ENCODE measurements around the gene ARRB1. TPM values are rescaled to one million over a fixed set of nuclear protein-coding genes. Genes with fewer than 3 reads are reported as not detected.

Gene ARRB1
- total RNA-seq, 1 experiment from 2014 or later: 24.2 TPM

DNA sequence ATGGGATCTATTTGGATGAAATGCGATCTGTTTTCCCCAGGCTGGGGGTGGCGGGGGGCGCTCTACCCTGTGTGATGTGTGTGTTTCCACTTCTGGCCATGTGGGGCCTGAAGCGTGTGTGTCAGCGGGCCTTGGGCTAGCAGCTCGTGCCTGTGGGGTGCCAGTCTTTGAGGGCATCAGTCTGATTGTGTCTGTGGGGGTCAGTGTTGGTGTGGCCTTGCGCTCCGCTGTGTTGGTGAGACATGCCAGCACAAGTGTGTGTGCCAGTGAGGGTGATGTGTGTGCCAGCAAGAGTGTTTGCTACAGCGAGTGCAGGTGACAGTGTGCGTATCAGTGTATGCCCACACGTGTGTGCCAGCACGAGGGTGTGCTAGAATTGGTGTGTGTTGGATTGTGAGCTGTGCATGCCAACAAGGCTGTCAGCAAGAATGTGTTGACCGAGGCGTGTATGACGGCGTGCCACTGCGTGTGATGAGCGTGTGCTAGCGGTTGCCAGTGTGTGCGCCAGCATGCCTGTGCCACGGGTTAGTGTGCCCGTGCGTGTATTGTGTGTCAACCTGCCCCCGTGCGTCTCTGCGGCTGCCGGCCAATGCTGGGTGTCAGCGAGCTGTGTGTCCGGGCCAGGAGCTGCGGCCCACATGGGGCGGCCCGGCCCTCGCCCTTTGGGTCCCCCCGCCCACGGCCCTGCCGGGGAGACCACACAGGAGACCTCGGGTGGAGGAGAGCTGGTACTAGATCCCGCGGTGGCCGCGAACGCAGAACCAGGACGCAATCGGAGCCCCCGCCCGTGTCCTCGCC, 519 bp downstream of the ARRB1 start:
- peak overlapping the region; percentile 60 to 86 for H3K4me3 ChIP-seq (replicated peaks in 1 of 2; ENCODE audit: low read depth in 1 of 2, low read length in 2 of 2)
- intact Hi-C loops (cut with micrococcal nuclease): no loop called here
- TF ChIP-seq SRF (IDR thresholded peaks at IDR 0.05; ENCODE audit: low read depth) (no peak), POLR2AphosphoS5 (IDR thresholded peaks at IDR 0.05; ENCODE audit: low read depth, low read length) (peak; percentile 7; the same call in 1 of the 2 replicates), SIN3A (IDR thresholded peaks at IDR 0.05; ENCODE audit: low read depth) (no peak)
- TF ChIP-seq, protein P1, sequence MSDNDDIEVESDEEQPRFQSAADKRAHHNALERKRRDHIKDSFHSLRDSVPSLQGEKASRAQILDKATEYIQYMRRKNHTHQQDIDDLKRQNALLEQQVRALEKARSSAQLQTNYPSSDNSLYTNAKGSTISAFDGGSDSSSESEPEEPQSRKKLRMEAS (IDR thresholded peaks at IDR 0.05): peak; percentile 63
- TF ChIP-seq, protein P2, sequence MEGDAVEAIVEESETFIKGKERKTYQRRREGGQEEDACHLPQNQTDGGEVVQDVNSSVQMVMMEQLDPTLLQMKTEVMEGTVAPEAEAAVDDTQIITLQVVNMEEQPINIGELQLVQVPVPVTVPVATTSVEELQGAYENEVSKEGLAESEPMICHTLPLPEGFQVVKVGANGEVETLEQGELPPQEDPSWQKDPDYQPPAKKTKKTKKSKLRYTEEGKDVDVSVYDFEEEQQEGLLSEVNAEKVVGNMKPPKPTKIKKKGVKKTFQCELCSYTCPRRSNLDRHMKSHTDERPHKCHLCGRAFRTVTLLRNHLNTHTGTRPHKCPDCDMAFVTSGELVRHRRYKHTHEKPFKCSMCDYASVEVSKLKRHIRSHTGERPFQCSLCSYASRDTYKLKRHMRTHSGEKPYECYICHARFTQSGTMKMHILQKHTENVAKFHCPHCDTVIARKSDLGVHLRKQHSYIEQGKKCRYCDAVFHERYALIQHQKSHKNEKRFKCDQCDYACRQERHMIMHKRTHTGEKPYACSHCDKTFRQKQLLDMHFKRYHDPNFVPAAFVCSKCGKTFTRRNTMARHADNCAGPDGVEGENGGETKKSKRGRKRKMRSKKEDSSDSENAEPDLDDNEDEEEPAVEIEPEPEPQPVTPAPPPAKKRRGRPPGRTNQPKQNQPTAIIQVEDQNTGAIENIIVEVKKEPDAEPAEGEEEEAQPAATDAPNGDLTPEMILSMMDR (IDR thresholded peaks at IDR 0.05 in 2 of 3, conservative IDR thresholded peaks at IDR 0.05 in 1 of 3; ENCODE audit: borderline replicate concordance in 1 of 3, insufficient read depth in 1 of 3, low read depth in 2 of 3, low read length in 2 of 3): peak in 1 of 3 experiments; percentile 39; a peak in 2 of 6 replicates
- peak overlapping the region; percentile 85 for H3K9ac ChIP-seq (ENCODE audit: low read length)
- no peaks in the 10 kb centered on the region for H3K9me3 ChIP-seq (ENCODE audit: control insufficient read depth in 1 of 2, insufficient read depth in 1 of 2, low read depth in 1 of 2, low read length in 2 of 2)
- POLR2A ChIA-PET: no interaction called here
- no peaks in the 10 kb centered on the region for H3K9me2 ChIP-seq (ENCODE audit: insufficient read depth)
- ATAC-seq (peak; percentile 49), DNase-seq (ENCODE audit: low read depth, low spot score) (no peak)
- H3K4me2 ChIP-seq (ENCODE audit: low read length): peak overlapping the region; percentile 99
- CTCF ChIA-PET: no interaction called here
- RAD21 ChIA-PET (ENCODE audit: low non-redundant PET in 1 of 2, low total read pairs in 2 of 2, uncharacterized antibody in 2 of 2, unreplicated experiment in 2 of 2): no interaction called here
- H3K27me3 ChIP-seq (ENCODE audit: insufficient read depth, low read length): no peaks in the 10 kb centered on the region
- no peaks in the 10 kb centered on the region for H3K36me3 ChIP-seq (ENCODE audit: control insufficient read depth in 1 of 2, insufficient read depth in 2 of 2, low read length in 2 of 2)
- peak overlapping the region; percentile 79; the same call in 1 of the 2 replicates for H3K27ac ChIP-seq (ENCODE audit: low read depth, low read length)
- H2AFZ ChIP-seq (ENCODE audit: low read depth, low read length, poor library complexity, severe bottlenecking): peak overlapping the region; percentile 45
- H4K20me1 ChIP-seq (ENCODE audit: insufficient read depth): no peaks in the 10 kb centered on the region
- peaks cover 17% of the 10 kb centered on the region; the same call in 1 of the 2 replicates for H3K79me2 ChIP-seq (ENCODE audit: insufficient read depth, low read length)
- peaks cover 19 to 58% of the 10 kb centered on the region in 2 experiments; a peak in 3 of 4 replicates for H3K4me1 ChIP-seq (ENCODE audit: control insufficient read depth in 1 of 2, insufficient read depth in 2 of 2, low read length in 2 of 2)
- BruUV-seq (replicated peaks): no TSS peak
